GM12873 (cell line): ENCODE data around the gene TCAF1.
A peak's percentile ranks its signal among the peaks of the same experiment; 100 is the strongest.

Experiments
- TF ChIP-seq, protein P1 (sequence below): IDR thresholded peaks from 2 replicates; pipeline ENCODE4 v1.5.1; 2012; ENCODE audit warnings: low read depth, mild to moderate bottlenecking, moderate library complexity, low read length, control low read depth; ENCODE audit not compliant: insufficient read depth; ENCODE audit errors: missing control alignments

TCAF1 gene, protein sequence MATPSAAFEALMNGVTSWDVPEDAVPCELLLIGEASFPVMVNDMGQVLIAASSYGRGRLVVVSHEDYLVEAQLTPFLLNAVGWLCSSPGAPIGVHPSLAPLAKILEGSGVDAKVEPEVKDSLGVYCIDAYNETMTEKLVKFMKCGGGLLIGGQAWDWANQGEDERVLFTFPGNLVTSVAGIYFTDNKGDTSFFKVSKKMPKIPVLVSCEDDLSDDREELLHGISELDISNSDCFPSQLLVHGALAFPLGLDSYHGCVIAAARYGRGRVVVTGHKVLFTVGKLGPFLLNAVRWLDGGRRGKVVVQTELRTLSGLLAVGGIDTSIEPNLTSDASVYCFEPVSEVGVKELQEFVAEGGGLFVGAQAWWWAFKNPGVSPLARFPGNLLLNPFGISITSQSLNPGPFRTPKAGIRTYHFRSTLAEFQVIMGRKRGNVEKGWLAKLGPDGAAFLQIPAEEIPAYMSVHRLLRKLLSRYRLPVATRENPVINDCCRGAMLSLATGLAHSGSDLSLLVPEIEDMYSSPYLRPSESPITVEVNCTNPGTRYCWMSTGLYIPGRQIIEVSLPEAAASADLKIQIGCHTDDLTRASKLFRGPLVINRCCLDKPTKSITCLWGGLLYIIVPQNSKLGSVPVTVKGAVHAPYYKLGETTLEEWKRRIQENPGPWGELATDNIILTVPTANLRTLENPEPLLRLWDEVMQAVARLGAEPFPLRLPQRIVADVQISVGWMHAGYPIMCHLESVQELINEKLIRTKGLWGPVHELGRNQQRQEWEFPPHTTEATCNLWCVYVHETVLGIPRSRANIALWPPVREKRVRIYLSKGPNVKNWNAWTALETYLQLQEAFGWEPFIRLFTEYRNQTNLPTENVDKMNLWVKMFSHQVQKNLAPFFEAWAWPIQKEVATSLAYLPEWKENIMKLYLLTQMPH

DNA sequence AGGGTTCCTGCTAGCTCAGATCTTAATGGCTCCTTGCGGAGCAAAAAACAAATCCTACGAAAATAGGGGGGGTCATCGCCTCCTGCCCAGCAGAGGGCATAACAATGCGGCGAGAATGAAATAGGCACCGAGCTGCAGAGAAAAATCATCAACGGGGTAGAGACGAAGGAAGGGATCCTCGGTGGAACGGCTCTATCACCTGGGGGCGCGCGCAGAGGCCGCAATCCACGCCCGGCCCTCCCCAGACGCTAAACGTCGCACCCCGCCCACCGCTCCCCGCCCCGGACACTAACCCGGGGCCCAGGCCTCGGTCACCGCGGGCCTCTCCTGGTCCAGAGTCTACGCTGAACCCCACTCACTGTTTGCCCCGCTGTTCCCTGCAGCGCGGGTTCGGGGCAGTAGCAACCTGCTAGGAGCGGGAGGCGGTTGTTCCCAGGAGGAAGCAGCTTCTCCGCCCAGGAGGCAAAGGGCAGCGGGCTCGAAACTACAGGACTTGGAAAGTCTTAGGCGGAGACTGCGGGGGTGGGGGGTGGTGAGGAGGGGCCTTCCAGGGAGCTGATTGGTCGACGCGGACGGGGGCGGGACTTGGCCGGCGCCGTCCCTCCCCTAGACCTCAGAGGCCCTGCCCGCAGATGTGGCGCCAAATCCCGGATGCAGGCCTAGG is at the start of gene TCAF1:
TSS of gene TCAF1 (minus strand) at position 509 of the 664 bp plus-strand sequence. CDS start 25,568 bp downstream, outside the sequence.
- TF ChIP-seq, protein P1, sequence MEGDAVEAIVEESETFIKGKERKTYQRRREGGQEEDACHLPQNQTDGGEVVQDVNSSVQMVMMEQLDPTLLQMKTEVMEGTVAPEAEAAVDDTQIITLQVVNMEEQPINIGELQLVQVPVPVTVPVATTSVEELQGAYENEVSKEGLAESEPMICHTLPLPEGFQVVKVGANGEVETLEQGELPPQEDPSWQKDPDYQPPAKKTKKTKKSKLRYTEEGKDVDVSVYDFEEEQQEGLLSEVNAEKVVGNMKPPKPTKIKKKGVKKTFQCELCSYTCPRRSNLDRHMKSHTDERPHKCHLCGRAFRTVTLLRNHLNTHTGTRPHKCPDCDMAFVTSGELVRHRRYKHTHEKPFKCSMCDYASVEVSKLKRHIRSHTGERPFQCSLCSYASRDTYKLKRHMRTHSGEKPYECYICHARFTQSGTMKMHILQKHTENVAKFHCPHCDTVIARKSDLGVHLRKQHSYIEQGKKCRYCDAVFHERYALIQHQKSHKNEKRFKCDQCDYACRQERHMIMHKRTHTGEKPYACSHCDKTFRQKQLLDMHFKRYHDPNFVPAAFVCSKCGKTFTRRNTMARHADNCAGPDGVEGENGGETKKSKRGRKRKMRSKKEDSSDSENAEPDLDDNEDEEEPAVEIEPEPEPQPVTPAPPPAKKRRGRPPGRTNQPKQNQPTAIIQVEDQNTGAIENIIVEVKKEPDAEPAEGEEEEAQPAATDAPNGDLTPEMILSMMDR: peak; percentile 49

DNA sequence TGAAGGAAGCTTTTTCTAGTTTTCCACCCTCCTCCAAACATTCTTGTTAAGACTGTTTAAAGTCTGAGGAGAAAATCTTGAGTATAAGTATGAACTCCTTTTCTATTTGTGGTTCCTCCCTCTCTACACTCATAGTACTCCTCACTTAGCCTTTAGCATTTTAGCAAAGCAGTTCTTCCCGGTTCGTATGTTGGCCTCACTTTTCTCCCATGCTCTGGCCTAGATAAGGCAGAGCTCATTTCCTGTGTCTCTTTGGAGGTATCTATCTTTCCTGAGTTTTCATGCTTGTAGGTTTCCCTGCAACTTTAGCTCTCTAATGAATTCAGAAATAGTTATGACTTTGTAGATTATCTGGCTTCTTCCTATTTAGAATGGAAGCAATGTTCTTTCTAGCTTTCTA is 46.8 kb upstream of the TCAF1 start:
- TF ChIP-seq, protein P1: no peak

DNA sequence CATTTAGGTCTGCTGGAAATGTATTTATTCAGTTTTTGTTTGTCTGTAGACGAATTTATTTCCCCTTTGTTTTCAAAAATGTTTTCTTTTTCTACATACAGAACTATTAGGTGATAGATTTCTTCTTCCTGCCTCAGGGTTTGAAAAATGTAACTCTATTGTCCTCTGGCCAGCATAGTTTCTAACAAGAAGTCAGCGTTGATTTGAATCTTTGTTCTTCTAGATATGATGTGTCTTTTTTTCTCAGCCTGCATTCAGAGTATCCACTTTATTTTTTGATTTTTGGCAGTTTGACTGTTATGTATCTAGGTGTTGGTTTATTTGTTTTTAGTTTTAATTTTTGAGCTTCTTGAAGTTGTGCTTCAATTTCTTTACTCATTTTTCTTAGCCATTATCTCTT is 45.1 kb upstream of the TCAF1 start:
- TF ChIP-seq, protein P1: no peak

DNA sequence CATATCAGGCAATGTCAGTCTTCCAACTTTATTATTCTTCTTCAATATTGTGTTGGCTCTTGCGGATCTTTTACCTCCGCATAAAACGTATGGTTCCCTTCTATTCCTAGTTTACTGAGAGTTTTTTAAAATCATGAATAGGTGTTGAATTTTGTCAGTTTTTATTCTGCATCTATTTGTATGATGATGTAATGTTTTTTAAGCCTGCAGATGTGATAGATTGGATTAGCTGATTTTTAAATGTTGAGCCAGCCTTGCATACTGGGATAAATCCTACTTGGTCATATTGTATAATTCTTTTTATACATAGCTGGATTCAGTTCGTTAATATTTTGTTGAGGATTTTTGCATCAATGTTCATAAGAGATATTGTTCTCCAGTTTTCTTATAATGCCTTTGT is 43.4 kb upstream of the TCAF1 start:
- TF ChIP-seq, protein P1: no peak

DNA sequence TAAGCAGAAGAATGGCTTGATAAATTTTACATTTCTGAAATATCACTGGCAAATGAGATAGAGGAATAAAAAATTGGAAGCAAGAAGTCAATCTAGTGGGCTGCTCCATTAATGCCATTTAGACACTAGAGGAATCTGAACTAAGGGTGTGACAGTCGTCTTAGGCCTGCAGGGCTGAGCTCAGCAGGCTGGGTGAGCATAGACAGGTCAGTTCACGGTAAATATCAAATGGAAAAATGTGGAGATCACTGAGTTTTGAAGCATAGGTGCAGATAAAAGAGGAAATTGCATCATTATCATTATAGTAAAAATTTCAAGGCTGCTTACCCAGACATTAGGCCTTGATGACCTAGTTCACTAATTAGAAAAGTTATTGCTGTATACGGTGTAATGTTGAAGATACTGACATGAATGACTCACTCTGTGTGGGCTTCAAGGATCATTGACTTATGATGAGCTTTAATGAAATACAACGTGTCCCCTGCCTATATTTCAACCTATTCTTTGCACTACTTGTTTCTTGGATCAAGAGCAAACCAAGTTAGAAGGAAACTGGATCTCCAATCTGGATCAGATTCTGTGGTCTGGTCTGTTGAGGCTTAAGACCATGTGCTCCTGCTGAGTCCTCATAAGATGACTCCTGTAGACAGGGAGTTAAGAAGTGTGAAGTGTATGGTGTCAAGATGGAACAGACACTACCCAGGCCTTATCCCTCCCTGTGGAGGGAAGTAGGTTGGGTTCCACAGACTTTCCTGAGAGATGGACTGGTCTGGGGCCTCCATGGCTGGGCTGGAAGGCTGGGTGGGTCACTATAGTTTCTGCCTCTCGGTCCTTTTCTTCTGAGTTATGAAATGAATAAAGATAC is 36.6 kb upstream of the TCAF1 start:
- TF ChIP-seq, protein P1: no peak

DNA sequence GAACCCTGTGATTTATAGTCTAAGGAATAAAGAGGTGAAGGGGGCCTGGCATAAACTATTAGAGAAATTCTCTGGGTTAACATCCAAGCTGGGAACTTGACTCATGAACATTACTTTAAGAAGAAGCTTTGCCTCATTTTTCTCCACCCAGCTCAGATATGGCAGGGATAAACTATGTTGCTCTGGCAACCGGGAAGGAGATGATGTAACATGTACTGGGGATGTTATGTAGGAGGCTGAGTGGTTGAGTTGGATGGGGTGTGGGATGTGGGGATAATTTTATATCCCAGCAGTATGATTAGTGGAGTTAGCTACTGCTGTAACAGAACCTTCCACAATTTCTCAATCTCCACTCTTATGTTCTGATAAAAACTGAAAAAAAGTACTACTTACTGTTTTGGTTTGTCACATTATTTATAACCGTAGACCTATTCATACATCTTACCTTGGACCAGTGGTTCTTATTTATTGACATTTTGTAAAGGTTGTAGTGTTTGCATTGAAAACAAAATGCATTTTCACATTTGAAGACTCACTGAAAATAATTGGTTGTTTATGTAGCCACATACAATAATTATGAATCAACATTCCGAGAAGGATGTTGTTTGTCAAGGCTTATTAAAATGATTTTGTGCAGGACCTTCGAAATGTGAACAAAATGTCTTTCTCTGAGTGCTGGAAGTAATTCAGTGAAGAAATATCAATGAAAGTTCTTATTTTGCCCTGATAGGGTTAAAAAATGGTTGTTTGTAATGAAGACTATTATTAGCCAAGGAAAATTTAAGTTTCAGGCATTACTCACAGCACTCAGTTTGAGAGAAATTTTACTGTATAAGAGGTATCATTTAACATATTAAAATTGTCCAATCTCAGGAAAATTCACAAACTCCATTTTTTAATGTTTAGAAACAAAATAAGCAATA is 34.4 kb upstream of the TCAF1 start:
- TF ChIP-seq, protein P1: no peak
